Loucy (cell line): ENCODE measurements around the gene SMC4.

Source experiments
- H2AFZ ChIP-seq: fragments of 200-600 bp; sonication (generic); 2 replicates; pipeline ENCODE4 v1.6.0; 2016; ENCODE audit warnings: antibody characterized with exemption, mild to moderate bottlenecking, low read length, moderate library complexity
- H3F3A ChIP-seq: fragments of 200-600 bp; 2 replicates; pipeline ENCODE4 v1.6.0; 2016; ENCODE audit warnings: antibody characterized with exemption, low read depth, mild to moderate bottlenecking
- H3K27me3 ChIP-seq: fragments of 200-600 bp; sonication (generic); 2 replicates; pipeline ENCODE4 v1.6.1; 2014; ENCODE audit warnings: low read length, mild to moderate bottlenecking; ENCODE audit not compliant: insufficient read depth, poor library complexity, severe bottlenecking
- H3K36me3 ChIP-seq: fragments of 200-600 bp; sonication (generic); 2 replicates; pipeline ENCODE4 v1.6.1; 2016; ENCODE audit warnings: low read length; ENCODE audit not compliant: insufficient read depth
- H3K4me1 ChIP-seq: fragments of 200-600 bp; sonication (generic); 2 replicates; pipeline ENCODE4 v1.5.1; 2014; ENCODE audit warnings: low read length, mild to moderate bottlenecking; ENCODE audit not compliant: insufficient read depth, poor library complexity, severe bottlenecking
- H3K4me2 ChIP-seq: fragments of 200-600 bp; sonication (generic); 2 replicates; pipeline ENCODE4 v1.6.0; 2014; ENCODE audit warnings: antibody characterized with exemption, low read length, low read depth, mild to moderate bottlenecking; ENCODE audit not compliant: poor library complexity, severe bottlenecking
- H3K4me3 ChIP-seq: fragments of 200-600 bp; sonication (generic); 2 replicates; pipeline ENCODE4 v1.5.1; 2014; ENCODE audit warnings: low read length, mild to moderate bottlenecking, mixed read lengths; ENCODE audit not compliant: poor library complexity, severe bottlenecking
- H3K79me2 ChIP-seq: fragments of 200-600 bp; sonication (generic); 2 replicates; pipeline ENCODE4 v1.6.1; 2014; ENCODE audit warnings: low read length; ENCODE audit not compliant: insufficient read depth
- H3K9ac ChIP-seq: fragments of 200-600 bp; sonication (generic); 2 replicates; pipeline ENCODE4 v1.6.0; 2014; ENCODE audit warnings: mild to moderate bottlenecking, low read depth, low read length, moderate library complexity; ENCODE audit not compliant: poor library complexity, severe bottlenecking
- H3K9me2 ChIP-seq: fragments of 200-600 bp; sonication (generic); replicated peaks from 2 replicates; pipeline ENCODE4 v1.6.1; 2016; ENCODE audit warnings: low read depth, low read length, mixed read lengths
- H3K9me3 ChIP-seq: fragments of 200-600 bp; sonication (generic); 2 replicates; pipeline ENCODE4 v1.6.1; 2014; ENCODE audit warnings: mild to moderate bottlenecking, antibody characterized with exemption, low read length, low read depth; ENCODE audit not compliant: insufficient read depth
- H4K20me1 ChIP-seq: fragments of 200-600 bp; sonication (generic); 2 replicates; pipeline ENCODE4 v1.6.0; 2014; ENCODE audit warnings: antibody characterized with exemption, low read length, mild to moderate bottlenecking; ENCODE audit not compliant: insufficient read depth, poor library complexity, severe bottlenecking
- EZH2phosphoT487 ChIP-seq: fragments of 200-600 bp; IDR thresholded peaks from 2 replicates; pipeline ENCODE4 v1.6.1; 2018; ENCODE audit warnings: antibody characterized with exemption, mild to moderate bottlenecking, moderate library complexity, borderline replicate concordance
- TF ChIP-seq, protein P1 (sequence below): fragments of 200-600 bp; sonication (generic); conservative IDR thresholded peaks from 2 replicates; pipeline ENCODE4 v1.5.1; 2014; ENCODE audit warnings: mild to moderate bottlenecking, antibody characterized with exemption, low read length

SMC4 gene

DNA sequence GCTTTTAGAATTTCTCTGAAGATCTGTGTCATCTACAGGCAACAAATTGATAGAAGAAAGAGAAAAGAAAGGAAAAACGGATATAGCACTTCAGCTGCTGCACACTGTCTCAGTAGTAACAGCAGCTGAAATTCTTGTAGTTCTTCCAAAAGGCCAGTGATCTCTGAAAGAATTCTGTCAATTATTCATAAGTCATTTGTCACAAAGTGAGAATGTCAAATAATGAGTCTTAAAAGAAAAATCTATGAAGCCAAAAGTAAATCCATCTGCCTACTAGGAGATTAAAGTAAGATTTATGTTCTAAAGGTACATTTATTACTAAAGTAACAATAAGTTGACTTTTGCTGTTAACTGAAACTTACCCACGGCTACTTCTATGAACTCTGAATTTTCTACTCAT lies 25.0 kb upstream of the SMC4 start:
- H3K4me2 ChIP-seq = no peak overlapping the region
- no peak overlapping the region for H3K9ac ChIP-seq
- no peaks in the 10 kb centered on the region for H3K9me3 ChIP-seq
- H3K4me1 ChIP-seq = peaks cover 7% of the 10 kb centered on the region
- no peaks in the 10 kb centered on the region for H4K20me1 ChIP-seq
- H3K79me2 ChIP-seq = no peaks in the 10 kb centered on the region
- no peak overlapping the region for H3K4me3 ChIP-seq
- H3K27me3 ChIP-seq = no peaks in the 10 kb centered on the region
- TF ChIP-seq, protein P1, sequence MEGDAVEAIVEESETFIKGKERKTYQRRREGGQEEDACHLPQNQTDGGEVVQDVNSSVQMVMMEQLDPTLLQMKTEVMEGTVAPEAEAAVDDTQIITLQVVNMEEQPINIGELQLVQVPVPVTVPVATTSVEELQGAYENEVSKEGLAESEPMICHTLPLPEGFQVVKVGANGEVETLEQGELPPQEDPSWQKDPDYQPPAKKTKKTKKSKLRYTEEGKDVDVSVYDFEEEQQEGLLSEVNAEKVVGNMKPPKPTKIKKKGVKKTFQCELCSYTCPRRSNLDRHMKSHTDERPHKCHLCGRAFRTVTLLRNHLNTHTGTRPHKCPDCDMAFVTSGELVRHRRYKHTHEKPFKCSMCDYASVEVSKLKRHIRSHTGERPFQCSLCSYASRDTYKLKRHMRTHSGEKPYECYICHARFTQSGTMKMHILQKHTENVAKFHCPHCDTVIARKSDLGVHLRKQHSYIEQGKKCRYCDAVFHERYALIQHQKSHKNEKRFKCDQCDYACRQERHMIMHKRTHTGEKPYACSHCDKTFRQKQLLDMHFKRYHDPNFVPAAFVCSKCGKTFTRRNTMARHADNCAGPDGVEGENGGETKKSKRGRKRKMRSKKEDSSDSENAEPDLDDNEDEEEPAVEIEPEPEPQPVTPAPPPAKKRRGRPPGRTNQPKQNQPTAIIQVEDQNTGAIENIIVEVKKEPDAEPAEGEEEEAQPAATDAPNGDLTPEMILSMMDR = no peak
- TF ChIP-seq EZH2phosphoT487 = no peak
- H2AFZ ChIP-seq = no peak overlapping the region
- H3F3A ChIP-seq = no peaks in the 10 kb centered on the region
- no peaks in the 10 kb centered on the region for H3K9me2 ChIP-seq
- peaks cover 7% of the 10 kb centered on the region; the same call in 1 of the 2 replicates for H3K36me3 ChIP-seq

DNA sequence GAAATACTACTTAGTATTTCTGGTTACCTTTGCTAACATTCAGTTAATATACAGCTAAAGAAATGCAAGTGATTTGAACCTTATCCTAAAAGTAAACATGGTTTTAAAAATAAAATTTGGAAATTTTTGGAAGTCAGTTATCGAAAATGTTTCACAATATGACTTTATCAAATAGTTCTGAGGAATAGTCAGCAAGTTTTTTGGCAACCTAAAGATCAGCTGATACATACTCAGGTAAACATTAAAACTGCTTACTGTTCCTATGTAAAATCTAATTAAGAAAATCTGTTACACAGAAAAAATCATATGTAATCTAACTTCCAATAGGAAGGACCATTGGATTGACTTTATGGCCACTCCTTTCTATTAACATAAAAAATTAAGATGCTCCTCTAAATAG lies 24.5 kb upstream of the SMC4 start:
- Histone ChIP-seq H3K4me2 (no peak overlapping the region), H4K20me1 (no peaks in the 10 kb centered on the region), H3K9me2 (no peaks in the 10 kb centered on the region), H3K9me3 (no peaks in the 10 kb centered on the region), H2AFZ (no peak overlapping the region), H3K27me3 (no peaks in the 10 kb centered on the region), H3F3A (no peaks in the 10 kb centered on the region), H3K4me1 (peaks cover 4% of the 10 kb centered on the region), H3K36me3 (peaks cover 7% of the 10 kb centered on the region; the same call in 1 of the 2 replicates), H3K79me2 (no peaks in the 10 kb centered on the region), H3K4me3 (no peak overlapping the region), H3K9ac (no peak overlapping the region)
- TF ChIP-seq, protein P1 = no peak
- TF ChIP-seq EZH2phosphoT487 = no peak

DNA sequence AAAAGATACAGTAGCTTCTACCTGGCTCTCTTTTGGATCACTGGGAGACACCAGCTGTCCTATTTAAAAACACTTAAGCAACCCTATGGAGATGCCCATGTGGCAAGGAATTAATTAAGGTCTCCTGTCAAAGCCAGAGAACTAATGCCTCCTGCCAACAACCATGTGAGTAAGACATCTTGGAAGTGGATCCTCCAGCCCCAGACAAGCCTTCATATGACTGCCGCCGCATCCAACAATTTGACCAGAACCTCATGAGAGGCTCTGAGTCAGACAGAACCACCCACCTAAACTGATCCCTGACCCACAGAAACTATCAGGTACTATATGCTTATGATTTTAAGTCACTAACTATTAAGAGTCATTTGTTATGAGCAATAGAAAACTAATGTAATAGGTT lies 22.8 kb upstream of the SMC4 start:
- H3K79me2 ChIP-seq = no peaks in the 10 kb centered on the region
- no peaks in the 10 kb centered on the region for H3F3A ChIP-seq
- no peak overlapping the region for H3K4me3 ChIP-seq
- no peaks in the 10 kb centered on the region for H3K9me2 ChIP-seq
- H4K20me1 ChIP-seq = no peaks in the 10 kb centered on the region
- H3K4me1 ChIP-seq = no peaks in the 10 kb centered on the region
- no peak overlapping the region for H3K9ac ChIP-seq
- H3K4me2 ChIP-seq = no peak overlapping the region
- no peak for TF ChIP-seq EZH2phosphoT487
- TF ChIP-seq, protein P1 = no peak
- H3K27me3 ChIP-seq = no peaks in the 10 kb centered on the region
- H2AFZ ChIP-seq = no peak overlapping the region
- H3K36me3 ChIP-seq = peaks cover 7% of the 10 kb centered on the region; the same call in 1 of the 2 replicates
- H3K9me3 ChIP-seq = no peaks in the 10 kb centered on the region
